GM23338 (cell line): ENCODE data around the gene WNT11. TPM values are rescaled to one million over a fixed set of nuclear protein-coding genes. Genes with fewer than 3 reads are reported as not detected.

Experiments
- ATAC-seq: fragments of 200-7000 bp; cut with Tn5 transposase; 3 replicates; pipeline ENCODE4 v1.9.1; 2020
- DNase-seq: peaks from one replicate; pipeline ENCODE4 v3.0.0-alpha.2; 2015; ENCODE audit warnings: low spot score
- H2AFZ ChIP-seq: fragments of 200-600 bp; sonication (generic); 2 replicates; pipeline ENCODE4 v1.8.0; 2016; ENCODE audit warnings: antibody characterized with exemption, mild to moderate bottlenecking, moderate library complexity
- H3F3A ChIP-seq: fragments of 200-600 bp; sonication (generic); replicated peaks from 2 replicates; pipeline ENCODE4 v1.8.0; 2017; ENCODE audit warnings: antibody characterized with exemption, mixed run types, low read depth
- H3K27ac ChIP-seq: fragments of 200-600 bp; sonication (generic); 2 replicates; pipeline ENCODE4 v1.6.1; 2016; ENCODE audit warnings: low read depth
- H3K27me3 ChIP-seq: fragments of 200-600 bp; sonication (generic); 2 replicates; pipeline ENCODE4 v1.8.0; 2016; ENCODE audit warnings: mild to moderate bottlenecking, mixed run types, moderate library complexity; ENCODE audit not compliant: insufficient read depth
- H3K36me3 ChIP-seq: fragments of 200-600 bp; sonication (generic); 2 replicates; pipeline ENCODE4 v1.8.0; 2016; ENCODE audit warnings: mild to moderate bottlenecking; ENCODE audit not compliant: insufficient read depth
- H3K4me1 ChIP-seq: fragments of 200-600 bp; sonication (generic); 2 replicates; pipeline ENCODE4 v1.8.0; 2016; ENCODE audit warnings: mild to moderate bottlenecking, moderate library complexity; ENCODE audit not compliant: insufficient read depth
- H3K4me2 ChIP-seq: fragments of 200-600 bp; sonication (generic); 2 replicates; pipeline ENCODE4 v1.7.1; 2017; ENCODE audit warnings: mixed run types
- H3K4me3 ChIP-seq: fragments of 200-600 bp; sonication (generic); 2 replicates; pipeline ENCODE4 v1.6.1; 2016; ENCODE audit warnings: mixed run types
- H3K79me2 ChIP-seq: fragments of 200-600 bp; sonication (generic); replicated peaks from 2 replicates; pipeline ENCODE4 v1.8.0; 2017; ENCODE audit warnings: mild to moderate bottlenecking; ENCODE audit not compliant: insufficient read depth
- H3K9me2 ChIP-seq: fragments of 200-600 bp; sonication (generic); 2 replicates; pipeline ENCODE4 v1.8.0; 2017; ENCODE audit not compliant: insufficient read depth
- H4K20me1 ChIP-seq: fragments of 200-600 bp; sonication (generic); replicated peaks from 2 replicates; pipeline ENCODE4 v1.8.0; 2017; ENCODE audit warnings: mild to moderate bottlenecking; ENCODE audit not compliant: insufficient read depth
- H3K27ac Mint-ChIP-seq: 2 replicates; pipeline ENCODE4 v1.8.0; 2020; ENCODE audit warnings: inconsistent platforms, mild to moderate bottlenecking, moderate library complexity, mixed read lengths
- H3K27me3 Mint-ChIP-seq: 3 replicates; pipeline ENCODE4 v1.8.0; 2022; ENCODE audit warnings: low read depth, mild to moderate bottlenecking, moderate library complexity, mixed read lengths, inconsistent platforms; ENCODE audit not compliant: insufficient read depth, poor library complexity
- H3K36me3 Mint-ChIP-seq: 3 replicates; pipeline ENCODE4 v1.8.0; 2021; ENCODE audit warnings: low read depth, mild to moderate bottlenecking, inconsistent platforms, moderate library complexity, mixed read lengths
- H3K4me1 Mint-ChIP-seq: 3 replicates; pipeline ENCODE4 v1.8.0; 2020; ENCODE audit warnings: mild to moderate bottlenecking, inconsistent platforms, mixed read lengths
- H3K4me3 Mint-ChIP-seq: 3 replicates; pipeline ENCODE4 v1.8.0; 2021; ENCODE audit warnings: moderate library complexity, mild to moderate bottlenecking, inconsistent platforms, mixed read lengths
- H3K9me3 Mint-ChIP-seq: 3 replicates; pipeline ENCODE4 v1.8.0; 2020; ENCODE audit warnings: moderate library complexity, mild to moderate bottlenecking, inconsistent platforms, mixed read lengths
- CREB1 ChIP-seq: fragments of 250-450 bp; sonication (Bioruptor Pico); IDR thresholded peaks from 2 replicates; pipeline ENCODE4 v1.5.0; 2020; ENCODE audit warnings: low read depth, mild to moderate bottlenecking, moderate library complexity
- CTCF ChIP-seq, 2 experiments: fragments of 200-600 bp in 1 of 2; sonication (generic) in 1 of 2; conservative IDR thresholded peaks; 2 replicates each; pipeline versions ENCODE4 v1.5.1 to v1.6.1; 2016 to 2017; ENCODE audit warnings: antibody characterized with exemption in 2 of 2, low read depth in 2 of 2, mild to moderate bottlenecking in 2 of 2, moderate library complexity in 1 of 2
- ETS1 ChIP-seq: IDR thresholded peaks from 2 replicates; pipeline ENCODE4 v1.6.1; 2016; ENCODE audit warnings: antibody characterized with exemption
- EZH2 ChIP-seq: fragments of 200-600 bp; sonication (generic); IDR thresholded peaks from one replicate; pipeline ENCODE4 v1.8.0; 2017; ENCODE audit warnings: antibody characterized with exemption, mild to moderate bottlenecking, low read depth; ENCODE audit not compliant: unreplicated experiment
- EZH2phosphoT487 ChIP-seq: fragments of 200-600 bp; sonication (generic); IDR thresholded peaks from one replicate; pipeline ENCODE4 v1.8.1; 2018; ENCODE audit warnings: antibody characterized with exemption; ENCODE audit not compliant: unreplicated experiment
- JUNB ChIP-seq: IDR thresholded peaks from one replicate; pipeline ENCODE4 v1.6.1; 2016; ENCODE audit warnings: antibody characterized with exemption; ENCODE audit not compliant: unreplicated experiment
- NANOG ChIP-seq: IDR thresholded peaks from 2 replicates; pipeline ENCODE4 v1.6.1; 2016; ENCODE audit warnings: antibody characterized with exemption, borderline replicate concordance
- POLR2AphosphoS5 ChIP-seq: IDR thresholded peaks from 2 replicates; pipeline ENCODE4 v1.6.1; 2016; ENCODE audit warnings: antibody characterized with exemption, low read depth
- STAT1 ChIP-seq: IDR thresholded peaks from one replicate; pipeline ENCODE4 v1.6.1; 2016; ENCODE audit warnings: antibody characterized with exemption; ENCODE audit not compliant: unreplicated experiment
- ZNF114 ChIP-seq: fragments of 250-450 bp; sonication (Bioruptor Pico); IDR thresholded peaks from 2 replicates; pipeline ENCODE4 v1.5.0; 2020; ENCODE audit warnings: mild to moderate bottlenecking, moderate library complexity
- ZNF331 ChIP-seq: fragments of 250-450 bp; sonication (Bioruptor Pico); IDR thresholded peaks from 2 replicates; pipeline ENCODE4 v1.5.0; 2020; ENCODE audit warnings: low read depth, mild to moderate bottlenecking, moderate library complexity
- polyA plus RNA-seq: library from polyadenylated mRNA; unstranded; fragments of >200 nt; fragmentation: Nextera tagmentation; extraction: Ambion mirVana; gene quantifications from 2 replicates; pipeline ENCODE4 v1.2.1, GENCODE V29; 2016
- total RNA-seq: library from RNA; depleted of rRNA; stranded (reverse); fragments of >200 nt; shearing (Covaris generic); gene quantifications from 2 replicates; pipeline ENCODE4 v1.2.3, GENCODE V29; 2014
- TF ChIP-seq, protein P1 (sequence below): fragments of 250-450 bp; sonication (Bioruptor Pico); IDR thresholded peaks from 2 replicates; pipeline ENCODE4 v1.5.0; 2020; ENCODE audit warnings: mild to moderate bottlenecking, moderate library complexity

WNT11 gene
- total and polyA plus RNA-seq, 2 experiments from 2014 or later, result 0.44 to 0.56 TPM

DNA sequence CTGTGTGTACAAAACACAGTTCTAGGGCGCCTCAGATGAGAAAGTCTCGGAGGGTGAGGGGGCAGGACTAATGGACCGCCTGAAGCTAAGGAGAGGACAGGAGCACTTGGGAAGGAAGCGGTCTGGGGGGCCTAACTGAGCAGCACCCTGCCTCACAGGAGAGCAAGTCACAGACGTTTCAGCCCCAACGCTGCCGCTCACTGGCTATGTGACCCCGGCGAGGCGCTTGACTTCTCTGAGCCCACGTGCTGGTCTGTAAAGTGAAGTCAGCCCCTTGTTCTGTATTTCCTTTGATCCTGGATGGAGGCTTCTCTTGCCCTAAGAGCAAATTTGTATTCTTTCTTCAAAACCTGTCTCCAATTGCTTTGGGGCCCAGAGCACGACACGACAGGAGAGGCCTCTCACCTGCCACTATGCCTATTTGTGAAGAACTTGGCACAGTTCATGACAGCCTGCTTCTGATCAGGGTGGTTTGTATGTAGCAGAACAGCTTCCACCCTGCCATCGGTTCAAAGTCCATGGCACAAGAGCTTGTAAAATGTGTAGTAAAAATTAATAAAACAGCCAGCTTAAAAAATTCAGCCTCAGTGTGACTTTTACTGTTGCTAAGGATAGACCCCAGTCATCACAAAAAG, 59.1 kb downstream of the WNT11 start:
- Mint-ChIP-seq H3K27me3 (peaks cover 14% of the 10 kb centered on the region), H3K36me3 (no peaks in the 10 kb centered on the region), H3K4me1 (peaks cover 3% of the 10 kb centered on the region; the same call in 1 of the 3 replicates), H3K4me3 (no peak overlapping the region), H3K27ac (no peak overlapping the region), H3K9me3 (no peaks in the 10 kb centered on the region)
- Histone ChIP-seq H4K20me1 (no peaks in the 10 kb centered on the region), H3K27ac (no peak overlapping the region), H3K9me2 (no peaks in the 10 kb centered on the region), H3K4me2 (no peak overlapping the region), H3K4me3 (no peak overlapping the region), H3K27me3 (0 out of 2 replicates have a peak, but pooled peaks cover 6% of the 10 kb centered on the region), H3K79me2 (no peaks in the 10 kb centered on the region), H3K4me1 (no peaks in the 10 kb centered on the region), H2AFZ (no peak overlapping the region), H3K36me3 (no peaks in the 10 kb centered on the region), H3F3A (no peaks in the 10 kb centered on the region)
- DNase-seq (no peak), ATAC-seq (no peak)
- TF ChIP-seq CREB1 (CRISPR knock-in tag), result no peak
- no peak for TF ChIP-seq STAT1
- TF ChIP-seq ETS1, result no peak
- no peak for TF ChIP-seq ZNF331 (CRISPR knock-in tag)
- TF ChIP-seq, protein P1, sequence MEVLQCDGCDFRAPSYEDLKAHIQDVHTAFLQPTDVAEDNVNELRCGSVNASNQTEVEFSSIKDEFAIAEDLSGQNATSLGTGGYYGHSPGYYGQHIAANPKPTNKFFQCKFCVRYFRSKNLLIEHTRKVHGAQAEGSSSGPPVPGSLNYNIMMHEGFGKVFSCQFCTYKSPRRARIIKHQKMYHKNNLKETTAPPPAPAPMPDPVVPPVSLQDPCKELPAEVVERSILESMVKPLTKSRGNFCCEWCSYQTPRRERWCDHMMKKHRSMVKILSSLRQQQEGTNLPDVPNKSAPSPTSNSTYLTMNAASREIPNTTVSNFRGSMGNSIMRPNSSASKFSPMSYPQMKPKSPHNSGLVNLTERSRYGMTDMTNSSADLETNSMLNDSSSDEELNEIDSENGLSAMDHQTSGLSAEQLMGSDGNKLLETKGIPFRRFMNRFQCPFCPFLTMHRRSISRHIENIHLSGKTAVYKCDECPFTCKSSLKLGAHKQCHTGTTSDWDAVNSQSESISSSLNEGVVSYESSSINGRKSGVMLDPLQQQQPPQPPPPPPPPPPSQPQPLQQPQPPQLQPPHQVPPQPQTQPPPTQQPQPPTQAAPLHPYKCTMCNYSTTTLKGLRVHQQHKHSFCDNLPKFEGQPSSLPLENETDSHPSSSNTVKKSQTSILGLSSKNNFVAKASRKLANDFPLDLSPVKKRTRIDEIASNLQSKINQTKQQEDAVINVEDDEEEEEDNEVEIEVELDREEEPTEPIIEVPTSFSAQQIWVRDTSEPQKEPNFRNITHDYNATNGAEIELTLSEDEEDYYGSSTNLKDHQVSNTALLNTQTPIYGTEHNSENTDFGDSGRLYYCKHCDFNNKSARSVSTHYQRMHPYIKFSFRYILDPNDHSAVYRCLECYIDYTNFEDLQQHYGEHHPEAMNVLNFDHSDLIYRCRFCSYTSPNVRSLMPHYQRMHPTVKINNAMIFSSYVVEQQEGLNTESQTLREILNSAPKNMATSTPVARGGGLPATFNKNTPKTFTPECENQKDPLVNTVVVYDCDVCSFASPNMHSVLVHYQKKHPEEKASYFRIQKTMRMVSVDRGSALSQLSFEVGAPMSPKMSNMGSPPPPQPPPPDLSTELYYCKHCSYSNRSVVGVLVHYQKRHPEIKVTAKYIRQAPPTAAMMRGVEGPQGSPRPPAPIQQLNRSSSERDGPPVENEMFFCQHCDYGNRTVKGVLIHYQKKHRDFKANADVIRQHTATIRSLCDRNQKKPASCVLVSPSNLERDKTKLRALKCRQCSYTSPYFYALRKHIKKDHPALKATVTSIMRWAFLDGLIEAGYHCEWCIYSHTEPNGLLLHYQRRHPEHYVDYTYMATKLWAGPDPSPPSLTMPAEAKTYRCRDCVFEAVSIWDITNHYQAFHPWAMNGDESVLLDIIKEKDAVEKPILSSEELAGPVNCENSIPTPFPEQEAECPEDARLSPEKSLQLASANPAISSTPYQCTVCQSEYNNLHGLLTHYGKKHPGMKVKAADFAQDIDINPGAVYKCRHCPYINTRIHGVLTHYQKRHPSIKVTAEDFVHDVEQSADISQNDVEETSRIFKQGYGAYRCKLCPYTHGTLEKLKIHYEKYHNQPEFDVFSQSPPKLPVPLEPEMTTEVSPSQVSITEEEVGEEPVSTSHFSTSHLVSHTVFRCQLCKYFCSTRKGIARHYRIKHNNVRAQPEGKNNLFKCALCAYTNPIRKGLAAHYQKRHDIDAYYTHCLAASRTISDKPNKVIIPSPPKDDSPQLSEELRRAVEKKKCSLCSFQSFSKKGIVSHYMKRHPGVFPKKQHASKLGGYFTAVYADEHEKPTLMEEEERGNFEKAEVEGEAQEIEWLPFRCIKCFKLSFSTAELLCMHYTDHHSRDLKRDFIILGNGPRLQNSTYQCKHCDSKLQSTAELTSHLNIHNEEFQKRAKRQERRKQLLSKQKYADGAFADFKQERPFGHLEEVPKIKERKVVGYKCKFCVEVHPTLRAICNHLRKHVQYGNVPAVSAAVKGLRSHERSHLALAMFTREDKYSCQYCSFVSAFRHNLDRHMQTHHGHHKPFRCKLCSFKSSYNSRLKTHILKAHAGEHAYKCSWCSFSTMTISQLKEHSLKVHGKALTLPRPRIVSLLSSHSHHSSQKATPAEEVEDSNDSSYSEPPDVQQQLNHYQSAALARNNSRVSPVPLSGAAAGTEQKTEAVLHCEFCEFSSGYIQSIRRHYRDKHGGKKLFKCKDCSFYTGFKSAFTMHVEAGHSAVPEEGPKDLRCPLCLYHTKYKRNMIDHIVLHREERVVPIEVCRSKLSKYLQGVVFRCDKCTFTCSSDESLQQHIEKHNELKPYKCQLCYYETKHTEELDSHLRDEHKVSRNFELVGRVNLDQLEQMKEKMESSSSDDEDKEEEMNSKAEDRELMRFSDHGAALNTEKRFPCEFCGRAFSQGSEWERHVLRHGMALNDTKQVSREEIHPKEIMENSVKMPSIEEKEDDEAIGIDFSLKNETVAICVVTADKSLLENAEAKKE (CRISPR knock-in tag), result no peak
- no peak for TF ChIP-seq CTCF (conservative IDR thresholded peaks at IDR 0.05; ENCODE audit: low read depth in 2 of 2)
- TF ChIP-seq JUNB, result no peak
- no peak for TF ChIP-seq ZNF114 (CRISPR knock-in tag)
- no peak for TF ChIP-seq EZH2phosphoT487
- TF ChIP-seq POLR2AphosphoS5, result no peak
- TF ChIP-seq EZH2, result no peak
- no peak for TF ChIP-seq NANOG
